Measurements from ENCODE around the gene MPRIP. TPM values are rescaled to one million over a fixed set of nuclear protein-coding genes. Genes with fewer than 3 reads are reported as not detected.

MPRIP gene
- total and polyA plus RNA-seq, 10 donors: 52.3 to 309 (median 131) TPM

DNA sequence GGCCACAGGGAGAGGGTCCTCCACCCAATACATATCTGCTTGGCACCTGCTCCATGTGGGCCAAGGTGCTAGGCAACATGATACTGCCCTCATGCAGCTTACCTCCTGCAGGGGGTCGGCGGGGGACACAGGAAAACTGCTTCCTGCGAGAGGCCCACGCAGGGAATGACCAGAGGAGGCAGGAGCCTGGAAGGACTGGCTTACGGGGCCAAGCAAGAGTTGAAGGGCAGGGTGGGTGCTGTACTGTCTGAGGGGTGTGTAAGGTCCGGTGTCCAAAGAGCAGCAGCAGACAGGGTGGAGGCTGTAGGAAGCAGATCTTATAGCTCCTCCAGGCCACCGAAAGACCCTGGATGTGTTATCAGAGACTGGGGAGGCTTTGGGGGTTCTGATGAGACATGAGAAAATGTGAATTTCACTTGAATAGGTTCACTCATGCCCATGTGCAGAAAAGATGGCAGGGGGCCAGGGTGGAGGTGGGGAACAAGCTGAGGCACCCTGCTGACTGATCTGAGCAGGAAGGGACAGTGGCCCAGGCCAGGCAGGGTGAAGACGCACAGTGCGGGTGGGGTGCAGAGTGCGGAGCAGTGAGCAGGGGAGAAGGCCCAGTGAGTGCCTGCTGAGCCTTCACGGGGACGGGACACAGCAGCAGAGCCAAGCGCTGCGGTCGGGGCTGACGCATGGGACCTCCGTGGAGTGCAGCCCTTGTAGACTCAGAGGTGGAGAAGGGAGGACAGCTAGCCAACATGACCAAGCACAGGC, 186.4 kb downstream of the MPRIP start:
- Histone ChIP-seq H3K4me1 (peaks cover 7 to 56% (median 28%) of the 10 kb centered on the region in 6 donors), H3K9me3 (no peaks in the 10 kb centered on the region), H3K27ac (peak overlapping the region in 5 of 8 donors; percentile 46 to 80 (median 65)), H3K4me3 (no peak overlapping the region), H3K36me3 (peaks cover 4 to 96% (median 91%) of the 10 kb centered on the region in 6 donors), H3K27me3 (replicated peaks in 1 of 7) (no peaks in the 10 kb centered on the region)
- intact Hi-C loops (cut with DNase I; ENCODE audit: low total_unique reads): no loop called here
- peak; percentile 61 for DNase-seq
- 76 to 90% (median 86%) methylated on average over 17 of the region's 17 CpGs for WGBS, 5 donors
- TF ChIP-seq, protein P1, sequence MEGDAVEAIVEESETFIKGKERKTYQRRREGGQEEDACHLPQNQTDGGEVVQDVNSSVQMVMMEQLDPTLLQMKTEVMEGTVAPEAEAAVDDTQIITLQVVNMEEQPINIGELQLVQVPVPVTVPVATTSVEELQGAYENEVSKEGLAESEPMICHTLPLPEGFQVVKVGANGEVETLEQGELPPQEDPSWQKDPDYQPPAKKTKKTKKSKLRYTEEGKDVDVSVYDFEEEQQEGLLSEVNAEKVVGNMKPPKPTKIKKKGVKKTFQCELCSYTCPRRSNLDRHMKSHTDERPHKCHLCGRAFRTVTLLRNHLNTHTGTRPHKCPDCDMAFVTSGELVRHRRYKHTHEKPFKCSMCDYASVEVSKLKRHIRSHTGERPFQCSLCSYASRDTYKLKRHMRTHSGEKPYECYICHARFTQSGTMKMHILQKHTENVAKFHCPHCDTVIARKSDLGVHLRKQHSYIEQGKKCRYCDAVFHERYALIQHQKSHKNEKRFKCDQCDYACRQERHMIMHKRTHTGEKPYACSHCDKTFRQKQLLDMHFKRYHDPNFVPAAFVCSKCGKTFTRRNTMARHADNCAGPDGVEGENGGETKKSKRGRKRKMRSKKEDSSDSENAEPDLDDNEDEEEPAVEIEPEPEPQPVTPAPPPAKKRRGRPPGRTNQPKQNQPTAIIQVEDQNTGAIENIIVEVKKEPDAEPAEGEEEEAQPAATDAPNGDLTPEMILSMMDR (IDR thresholded peaks at IDR 0.05 in 8 of 11, conservative IDR thresholded peaks at IDR 0.05 in 3 of 11): no peak
- TF ChIP-seq POLR2AphosphoS5 (IDR thresholded peaks at IDR 0.05) (peak in 1 of 3 donors; percentile 41), POLR2A (IDR thresholded peaks at IDR 0.05) (no peak)

GRCh38 chr17:17229416-17230384, 187.4 kb downstream of the MPRIP start:
- Histone ChIP-seq H3K4me3 (no peak overlapping the region), H3K27ac (peak overlapping the region in 5 of 8 donors; percentile 46 to 80 (median 65)), H3K36me3 (peaks cover 0 to 86% (median 81%) of the 10 kb centered on the region in 6 donors), H3K27me3 (replicated peaks in 1 of 7) (no peaks in the 10 kb centered on the region), H3K9me3 (no peaks in the 10 kb centered on the region), H3K4me1 (peaks cover 7 to 66% (median 33%) of the 10 kb centered on the region in 6 donors)
- 76 to 88% (median 85%) methylated on average over 26 of the region's 26 CpGs for WGBS, 5 donors
- intact Hi-C loops (cut with DNase I; ENCODE audit: low total_unique reads): loop anchor here (10.0 kb wide), 1 partner anchor 55 kb away; no protein-coding TSS in a partner anchor
- DNase-seq: peak; percentile 77
- TF ChIP-seq POLR2A (IDR thresholded peaks at IDR 0.05) (no peak), POLR2AphosphoS5 (IDR thresholded peaks at IDR 0.05) (peak; percentile 50 to 74 (median 64))
- TF ChIP-seq, protein P1 (IDR thresholded peaks at IDR 0.05 in 8 of 11, conservative IDR thresholded peaks at IDR 0.05 in 3 of 11): peak in 3 of 11 experiments; percentile 8 to 18 (median 17)

DNA sequence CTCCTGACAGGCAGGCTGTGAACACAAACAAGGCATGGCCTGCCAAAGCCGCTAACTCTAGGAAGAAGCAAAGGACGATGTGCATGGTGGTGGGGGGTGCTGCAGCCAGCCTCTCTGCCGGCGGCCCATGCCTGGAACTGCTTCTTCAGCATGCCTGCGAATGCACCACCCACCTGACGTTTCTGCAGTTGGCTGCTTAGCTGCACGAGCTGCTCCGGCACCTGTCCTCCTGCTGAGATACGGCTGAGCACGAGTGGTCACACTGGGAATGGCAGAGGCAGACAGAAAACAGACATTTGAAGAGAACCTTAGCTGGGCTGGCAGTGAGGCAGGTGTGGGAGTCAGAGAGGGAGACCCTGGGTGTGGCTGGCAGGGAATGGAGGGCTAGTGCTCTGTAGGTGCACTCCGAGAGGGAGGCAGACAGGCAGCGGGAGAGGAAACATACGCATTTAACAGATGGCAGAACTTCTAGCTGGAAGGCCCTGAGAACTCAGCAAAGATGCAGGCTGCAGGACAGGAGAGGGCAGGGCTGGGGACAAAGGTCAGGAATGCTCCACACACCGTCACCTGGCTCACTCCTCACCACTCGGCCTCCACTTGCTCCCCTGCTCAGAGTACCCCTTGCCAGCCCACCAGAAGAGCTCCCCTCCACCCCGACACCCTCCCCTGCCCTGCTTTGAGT, 189.5 kb downstream of the MPRIP start:
- intact Hi-C loops (cut with DNase I; ENCODE audit: low total_unique reads): loop anchor here (10.0 kb wide), 1 partner anchor 57 kb away; no protein-coding TSS in a partner anchor
- WGBS, 5 donors: 75 to 86% (median 81%) methylated on average over 15 to 16 of the region's 16 CpGs
- no peak for TF ChIP-seq POLR2A (IDR thresholded peaks at IDR 0.05)
- TF ChIP-seq POLR2AphosphoS5 (IDR thresholded peaks at IDR 0.05): peak in 1 of 3 donors; percentile 6
- no peak overlapping the region for H3K4me3 ChIP-seq
- peak overlapping the region in 4 of 8 donors; percentile 5 to 53 (median 34) for H3K27ac ChIP-seq
- peak; percentile 75 for DNase-seq
- peaks cover 0 to 66% (median 61%) of the 10 kb centered on the region in 6 donors for H3K36me3 ChIP-seq
- H3K27me3 ChIP-seq (replicated peaks in 1 of 7): no peaks in the 10 kb centered on the region
- no peaks in the 10 kb centered on the region for H3K9me3 ChIP-seq
- H3K4me1 ChIP-seq: peaks cover 19 to 85% (median 49%) of the 10 kb centered on the region in 6 donors

DNA sequence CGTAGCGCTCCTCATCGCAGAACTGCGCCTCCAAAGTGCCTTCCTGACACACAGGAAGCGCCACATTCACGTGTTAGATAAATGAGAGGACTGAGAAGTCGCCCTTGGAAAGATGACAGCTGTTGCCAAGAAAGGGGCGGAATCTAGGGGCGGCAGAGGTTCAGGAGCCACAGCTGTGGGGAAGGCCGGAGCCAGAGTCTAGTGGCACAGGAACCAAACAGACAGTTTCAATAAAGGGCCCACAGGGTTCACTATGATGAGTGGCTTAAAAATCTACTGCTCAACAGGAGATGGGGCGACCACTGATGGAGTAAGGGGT, 190.0 kb downstream of the MPRIP start:
- DNase-seq: peak; percentile 55
- peaks cover 0 to 61% (median 56%) of the 10 kb centered on the region in 6 donors for H3K36me3 ChIP-seq
- H3K4me3 ChIP-seq: no peak overlapping the region
- H3K27me3 ChIP-seq (replicated peaks in 1 of 7): no peaks in the 10 kb centered on the region
- WGBS, 5 donors: 73 to 90% (median 78%) methylated on average over 11 of the region's 11 CpGs
- peaks cover 19 to 85% (median 49%) of the 10 kb centered on the region in 6 donors for H3K4me1 ChIP-seq
- H3K27ac ChIP-seq: peak overlapping the region in 4 of 8 donors; percentile 5 to 53 (median 30)
- H3K9me3 ChIP-seq: no peaks in the 10 kb centered on the region
- no peak for TF ChIP-seq POLR2A (IDR thresholded peaks at IDR 0.05)
- TF ChIP-seq, protein P1 (IDR thresholded peaks at IDR 0.05 in 8 of 11, conservative IDR thresholded peaks at IDR 0.05 in 3 of 11): no peak
- peak in 2 of 3 donors; percentile 38 to 48 for TF ChIP-seq POLR2AphosphoS5 (IDR thresholded peaks at IDR 0.05)
- intact Hi-C loops (cut with DNase I; ENCODE audit: low total_unique reads): loop anchor here (10.0 kb wide), 1 partner anchor 57 kb away; no protein-coding TSS in a partner anchor
